Measurements from ENCODE around the gene AUTS2. TPM values are rescaled to one million over a fixed set of nuclear protein-coding genes. Genes with fewer than 3 reads are reported as not detected.

Gene AUTS2
- total RNA-seq, 1 donor from 2014 or later: 80.6 TPM

GRCh38 chr7:70701477-70701876, 1103.2 kb downstream of the AUTS2 start:
- TF ChIP-seq CTCF (IDR thresholded peaks at IDR 0.05): no peak
- Mint-ChIP-seq H3K9me3 (ENCODE audit: unreplicated experiment) (no peaks in the 10 kb centered on the region), H3K4me1 (ENCODE audit: unreplicated experiment) (peaks cover 22% of the 10 kb centered on the region), H3K4me3 (ENCODE audit: unreplicated experiment) (no peak overlapping the region), H3K27me3 (ENCODE audit: unreplicated experiment) (no peaks in the 10 kb centered on the region), H3K27ac (ENCODE audit: unreplicated experiment) (no peak overlapping the region), H3K36me3 (ENCODE audit: unreplicated experiment) (peaks cover 6% of the 10 kb centered on the region)
- no peak for DNase-seq (ENCODE audit: extremely low spot score, unreplicated experiment)

DNA sequence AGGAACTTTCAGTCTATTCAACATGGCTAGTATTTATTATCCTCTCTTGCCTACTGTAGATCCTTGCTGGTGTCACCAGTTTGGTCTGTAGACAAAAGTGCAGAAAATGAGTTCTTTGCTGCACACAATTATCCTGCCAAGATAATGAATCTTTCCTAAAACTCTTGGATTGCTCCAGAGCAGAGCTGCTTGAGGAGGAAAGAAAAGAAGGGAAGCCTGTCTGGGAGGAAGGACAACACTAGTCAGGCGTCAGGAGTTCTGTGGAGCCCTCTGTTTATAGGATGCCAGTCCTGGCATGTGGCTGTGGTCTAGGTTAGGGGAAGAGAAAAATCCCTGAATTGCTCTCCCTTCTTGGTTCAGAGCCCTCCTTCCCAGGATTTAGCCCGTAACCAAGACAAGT, 1103.7 kb downstream of the AUTS2 start:
- TF ChIP-seq CTCF (IDR thresholded peaks at IDR 0.05): no peak
- peaks cover 6% of the 10 kb centered on the region for H3K36me3 Mint-ChIP-seq (ENCODE audit: unreplicated experiment)
- H3K27ac Mint-ChIP-seq (ENCODE audit: unreplicated experiment): no peak overlapping the region
- no peak for DNase-seq (ENCODE audit: extremely low spot score, unreplicated experiment)
- no peaks in the 10 kb centered on the region for H3K9me3 Mint-ChIP-seq (ENCODE audit: unreplicated experiment)
- H3K4me3 Mint-ChIP-seq (ENCODE audit: unreplicated experiment): no peak overlapping the region
- H3K27me3 Mint-ChIP-seq (ENCODE audit: unreplicated experiment): no peaks in the 10 kb centered on the region
- H3K4me1 Mint-ChIP-seq (ENCODE audit: unreplicated experiment): peaks cover 17% of the 10 kb centered on the region

- Mint-ChIP-seq H3K27ac (ENCODE audit: unreplicated experiment) (no peak overlapping the region), H3K4me3 (ENCODE audit: unreplicated experiment) (no peak overlapping the region), H3K4me1 (ENCODE audit: unreplicated experiment) (peaks cover 2% of the 10 kb centered on the region), H3K36me3 (ENCODE audit: unreplicated experiment) (peaks cover 6% of the 10 kb centered on the region), H3K9me3 (ENCODE audit: unreplicated experiment) (no peaks in the 10 kb centered on the region), H3K27me3 (ENCODE audit: unreplicated experiment) (no peaks in the 10 kb centered on the region)
- no peak for DNase-seq (ENCODE audit: extremely low spot score, unreplicated experiment)
- TF ChIP-seq CTCF (IDR thresholded peaks at IDR 0.05): no peak
Observed at GRCh38 chr7:70703785-70704184, 1105.5 kb downstream of the AUTS2 start.

GRCh38 chr7:70704831-70705346, 1106.6 kb downstream of the AUTS2 start:
- Mint-ChIP-seq H3K4me3 (ENCODE audit: unreplicated experiment) (no peak overlapping the region), H3K27me3 (ENCODE audit: unreplicated experiment) (no peaks in the 10 kb centered on the region), H3K4me1 (ENCODE audit: unreplicated experiment) (peaks cover 8% of the 10 kb centered on the region), H3K36me3 (ENCODE audit: unreplicated experiment) (peaks cover 6% of the 10 kb centered on the region), H3K27ac (ENCODE audit: unreplicated experiment) (no peak overlapping the region), H3K9me3 (ENCODE audit: unreplicated experiment) (no peaks in the 10 kb centered on the region)
- DNase-seq (ENCODE audit: extremely low spot score, unreplicated experiment): no peak
- no peak for TF ChIP-seq CTCF (IDR thresholded peaks at IDR 0.05)

DNA sequence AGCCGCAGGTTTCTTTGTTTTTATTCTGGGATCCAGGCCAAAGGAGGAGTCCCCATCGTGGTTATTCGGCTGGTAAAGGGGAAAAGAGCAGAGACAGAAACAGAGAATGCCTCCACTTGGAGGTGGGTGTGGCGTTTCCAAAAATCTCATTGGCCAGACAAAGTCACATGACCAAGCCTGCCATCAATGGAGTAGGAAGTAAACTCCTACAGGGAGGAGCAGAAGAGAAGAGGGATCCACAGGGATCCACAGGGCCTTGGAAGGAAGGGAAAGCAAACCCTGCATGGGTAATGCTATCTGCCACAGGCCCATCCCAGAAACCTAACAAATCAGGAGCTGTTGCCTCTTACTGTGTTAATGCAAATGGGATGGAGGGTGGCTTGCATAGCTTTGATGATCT, 1107.9 kb downstream of the AUTS2 start:
- H3K27me3 Mint-ChIP-seq (ENCODE audit: unreplicated experiment): no peaks in the 10 kb centered on the region
- no peak for TF ChIP-seq CTCF (IDR thresholded peaks at IDR 0.05)
- H3K27ac Mint-ChIP-seq (ENCODE audit: unreplicated experiment): no peak overlapping the region
- H3K4me1 Mint-ChIP-seq (ENCODE audit: unreplicated experiment): peaks cover 18% of the 10 kb centered on the region
- H3K9me3 Mint-ChIP-seq (ENCODE audit: unreplicated experiment): no peaks in the 10 kb centered on the region
- DNase-seq (ENCODE audit: extremely low spot score, unreplicated experiment): no peak
- peaks cover 6% of the 10 kb centered on the region for H3K36me3 Mint-ChIP-seq (ENCODE audit: unreplicated experiment)
- no peak overlapping the region for H3K4me3 Mint-ChIP-seq (ENCODE audit: unreplicated experiment)
